PC-9 (cell line): ENCODE data around the gene ISOC2.

ENCODE experiments used
- EZH2 ChIP-seq: fragments of 200-600 bp; sonication (generic); IDR thresholded peaks from 2 replicates; pipeline ENCODE4 v1.8.0; 2017; ENCODE audit warnings: antibody characterized with exemption, low read depth
- TF ChIP-seq, protein P1 (sequence below): fragments of 200-600 bp; sonication (generic); conservative IDR thresholded peaks from 2 replicates; pipeline ENCODE4 v1.6.1; 2017; ENCODE audit warnings: mixed run types, antibody characterized with exemption, mild to moderate bottlenecking, moderate library complexity

DNA sequence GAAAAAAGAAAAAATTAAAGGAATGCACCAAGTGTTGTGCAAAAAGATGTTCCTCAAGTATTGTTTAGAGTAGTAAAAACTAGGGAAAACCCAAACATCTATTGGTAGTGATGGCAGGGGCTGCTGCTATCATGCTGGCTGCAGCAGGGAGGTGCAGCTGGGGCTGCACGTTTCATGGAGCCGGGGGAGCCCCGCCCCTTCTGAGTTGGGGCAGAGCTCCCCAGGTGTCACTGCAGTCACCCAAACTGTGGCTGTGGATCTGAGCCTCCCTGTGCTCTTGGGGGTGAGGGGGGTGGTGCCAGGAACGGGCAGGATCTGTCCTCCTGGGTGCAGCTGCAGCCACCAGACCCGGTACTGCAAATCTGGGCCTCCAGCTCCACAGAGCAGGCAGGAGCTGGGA is 42.3 kb downstream of the ISOC2 start:
- TF ChIP-seq, protein P1, sequence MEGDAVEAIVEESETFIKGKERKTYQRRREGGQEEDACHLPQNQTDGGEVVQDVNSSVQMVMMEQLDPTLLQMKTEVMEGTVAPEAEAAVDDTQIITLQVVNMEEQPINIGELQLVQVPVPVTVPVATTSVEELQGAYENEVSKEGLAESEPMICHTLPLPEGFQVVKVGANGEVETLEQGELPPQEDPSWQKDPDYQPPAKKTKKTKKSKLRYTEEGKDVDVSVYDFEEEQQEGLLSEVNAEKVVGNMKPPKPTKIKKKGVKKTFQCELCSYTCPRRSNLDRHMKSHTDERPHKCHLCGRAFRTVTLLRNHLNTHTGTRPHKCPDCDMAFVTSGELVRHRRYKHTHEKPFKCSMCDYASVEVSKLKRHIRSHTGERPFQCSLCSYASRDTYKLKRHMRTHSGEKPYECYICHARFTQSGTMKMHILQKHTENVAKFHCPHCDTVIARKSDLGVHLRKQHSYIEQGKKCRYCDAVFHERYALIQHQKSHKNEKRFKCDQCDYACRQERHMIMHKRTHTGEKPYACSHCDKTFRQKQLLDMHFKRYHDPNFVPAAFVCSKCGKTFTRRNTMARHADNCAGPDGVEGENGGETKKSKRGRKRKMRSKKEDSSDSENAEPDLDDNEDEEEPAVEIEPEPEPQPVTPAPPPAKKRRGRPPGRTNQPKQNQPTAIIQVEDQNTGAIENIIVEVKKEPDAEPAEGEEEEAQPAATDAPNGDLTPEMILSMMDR = no peak
- TF ChIP-seq EZH2 = no peak
